Measurements from ENCODE around the gene CNN2. TPM values are rescaled to one million over a fixed set of nuclear protein-coding genes. Genes with fewer than 3 reads are reported as not detected.
A peak's percentile ranks its signal among the peaks of the same experiment; 100 is the strongest.

Gene CNN2
- total and polyA plus RNA-seq, 2 donors from 2014 or later, result 64.1 to 131 TPM

DNA sequence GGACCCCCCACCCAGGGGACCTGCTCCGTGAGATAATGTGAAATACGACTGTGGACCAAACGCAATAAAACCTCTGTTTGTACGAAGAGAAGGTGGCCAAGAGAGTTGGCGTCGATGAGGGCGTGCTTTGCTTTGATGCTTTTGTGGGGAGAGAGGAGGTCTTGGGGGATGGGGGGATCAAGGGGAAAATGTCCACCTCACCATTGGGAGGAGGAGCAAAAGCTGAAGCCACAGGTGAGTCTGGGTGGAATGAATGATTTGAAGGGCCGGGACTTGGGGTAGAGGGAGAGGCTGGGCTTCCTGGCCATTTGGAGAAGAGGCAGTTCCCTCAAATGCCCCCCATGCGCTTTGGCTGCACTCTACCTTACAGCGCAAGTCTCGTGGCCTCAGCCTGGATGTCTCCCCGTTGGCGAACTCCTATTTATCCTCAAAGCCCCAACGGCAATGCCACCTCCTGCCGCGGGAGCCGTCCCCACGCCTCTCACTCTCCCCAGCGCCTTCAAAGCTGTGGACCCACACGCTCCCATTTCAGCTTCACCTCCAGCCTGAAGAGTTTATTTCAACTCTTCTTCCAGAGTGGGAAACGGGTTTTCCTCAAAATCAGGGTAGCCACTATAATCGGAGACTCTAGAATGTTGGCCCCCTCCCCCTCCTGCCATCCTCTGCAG lies 12.7 kb downstream of the CNN2 start:
- H3K9ac ChIP-seq (ENCODE audit: low read length in 3 of 3), result no peak overlapping the region
- peak overlapping the region in 1 of 3 donors; percentile 74 for H3K4me3 ChIP-seq (ENCODE audit: low read length in 3 of 3)

DNA sequence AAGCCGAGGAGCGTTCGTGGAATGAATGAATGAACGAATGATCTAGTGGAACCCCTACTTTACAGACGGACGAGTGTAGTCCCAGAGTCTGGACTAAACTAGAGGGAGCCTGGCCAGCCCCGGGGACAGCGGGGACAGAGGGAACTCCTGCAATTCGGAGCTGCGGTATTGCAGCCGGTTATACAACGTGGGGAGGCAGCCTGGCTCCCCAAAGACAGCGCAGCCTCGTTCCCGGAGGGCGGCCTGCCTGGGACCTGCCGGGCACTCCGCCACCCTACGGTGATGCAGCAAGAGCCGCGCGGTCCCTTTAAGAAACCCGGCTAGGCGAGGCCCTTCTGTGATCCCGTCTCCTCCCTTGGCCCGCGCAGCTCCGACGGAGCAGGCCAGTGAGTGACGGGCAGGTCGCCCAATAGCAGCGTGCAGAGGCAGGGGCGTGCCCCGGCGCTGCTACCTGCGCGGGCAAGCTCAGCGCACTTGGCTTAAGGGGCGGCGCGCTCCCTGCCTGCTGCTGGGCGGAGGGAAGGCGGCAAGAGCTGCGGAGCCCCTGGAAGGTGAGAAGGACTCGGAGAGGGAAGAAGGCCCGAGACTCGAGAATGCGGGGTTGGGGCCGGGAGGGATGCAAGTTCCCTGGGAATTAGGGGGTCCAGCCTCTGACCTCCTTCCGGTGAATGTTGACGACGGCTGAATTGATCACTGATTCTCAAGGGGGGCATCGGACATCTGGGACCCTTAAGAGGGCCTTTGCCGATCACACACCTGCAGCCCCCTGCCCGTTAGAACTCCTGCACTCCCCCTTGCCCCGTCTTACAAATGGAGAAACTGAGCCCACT lies 13.5 kb downstream of the CNN2 start, which contains the start of gene ABCA7:
Gene ABCA7 (plus strand): TSS at position 462 of the 830 bp plus-strand sequence. CDS start 1,255 bp downstream, outside the sequence.
- no peaks in the 10 kb centered on the region for H3K36me3 ChIP-seq (ENCODE audit: control insufficient read depth in 2 of 3, insufficient read depth in 3 of 3, low read length in 3 of 3)
- H3K27me3 ChIP-seq (ENCODE audit: control insufficient read depth, insufficient read depth, low read length), result no peaks in the 10 kb centered on the region
- peak within 1 kb of the TSS; percentile 46 to 74 (median 51) for H3K4me3 ChIP-seq (ENCODE audit: low read length in 3 of 3)
- intact Hi-C loops (cut with DNase I), result no loop called here
- H3K9me3 ChIP-seq (ENCODE audit: control insufficient read depth in 2 of 3, insufficient read depth in 1 of 3, low read length in 3 of 3), result no peaks in the 10 kb centered on the region
- DNase-seq (peak; percentile 98 to 99 (median 99)), FAIRE-seq (no peak)
- H3K27ac ChIP-seq (ENCODE audit: low read depth in 2 of 2, low read length in 2 of 2), result peak within 1 kb of the TSS in 1 of 2 donors; percentile 43
- peaks cover 0 to 19% (median 9%) of the 10 kb centered on the region in 3 donors for H3K4me1 ChIP-seq (ENCODE audit: control insufficient read depth in 2 of 3, insufficient read depth in 2 of 3, low read depth in 1 of 3, low read length in 3 of 3)
- TF ChIP-seq, protein P1, sequence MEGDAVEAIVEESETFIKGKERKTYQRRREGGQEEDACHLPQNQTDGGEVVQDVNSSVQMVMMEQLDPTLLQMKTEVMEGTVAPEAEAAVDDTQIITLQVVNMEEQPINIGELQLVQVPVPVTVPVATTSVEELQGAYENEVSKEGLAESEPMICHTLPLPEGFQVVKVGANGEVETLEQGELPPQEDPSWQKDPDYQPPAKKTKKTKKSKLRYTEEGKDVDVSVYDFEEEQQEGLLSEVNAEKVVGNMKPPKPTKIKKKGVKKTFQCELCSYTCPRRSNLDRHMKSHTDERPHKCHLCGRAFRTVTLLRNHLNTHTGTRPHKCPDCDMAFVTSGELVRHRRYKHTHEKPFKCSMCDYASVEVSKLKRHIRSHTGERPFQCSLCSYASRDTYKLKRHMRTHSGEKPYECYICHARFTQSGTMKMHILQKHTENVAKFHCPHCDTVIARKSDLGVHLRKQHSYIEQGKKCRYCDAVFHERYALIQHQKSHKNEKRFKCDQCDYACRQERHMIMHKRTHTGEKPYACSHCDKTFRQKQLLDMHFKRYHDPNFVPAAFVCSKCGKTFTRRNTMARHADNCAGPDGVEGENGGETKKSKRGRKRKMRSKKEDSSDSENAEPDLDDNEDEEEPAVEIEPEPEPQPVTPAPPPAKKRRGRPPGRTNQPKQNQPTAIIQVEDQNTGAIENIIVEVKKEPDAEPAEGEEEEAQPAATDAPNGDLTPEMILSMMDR (IDR thresholded peaks at IDR 0.05; ENCODE audit: borderline replicate concordance, extremely low read depth, insufficient read depth), result peak; percentile 17
- H3K9ac ChIP-seq (ENCODE audit: low read length in 3 of 3), result peak within 1 kb of the TSS; percentile 26 to 71 (median 27)

More for the DNA sequence above, 12.7 kb downstream of the CNN2 start:
- FAIRE-seq (no peak), DNase-seq (no peak)
- no peak overlapping the region for H3K27ac ChIP-seq (ENCODE audit: low read depth in 2 of 2, low read length in 2 of 2)
- H3K9me3 ChIP-seq (ENCODE audit: control insufficient read depth in 2 of 3, insufficient read depth in 1 of 3, low read length in 3 of 3), result no peaks in the 10 kb centered on the region
- intact Hi-C loops (cut with DNase I), result no loop called here
- no peaks in the 10 kb centered on the region for H3K36me3 ChIP-seq (ENCODE audit: control insufficient read depth in 2 of 3, insufficient read depth in 3 of 3, low read length in 3 of 3)
- H3K4me1 ChIP-seq (ENCODE audit: control insufficient read depth in 2 of 3, insufficient read depth in 2 of 3, low read depth in 1 of 3, low read length in 3 of 3), result peaks cover 0 to 19% (median 9%) of the 10 kb centered on the region in 3 donors
- TF ChIP-seq, protein P1 (IDR thresholded peaks at IDR 0.05; ENCODE audit: borderline replicate concordance, extremely low read depth, insufficient read depth), result no peak
- no peaks in the 10 kb centered on the region for H3K27me3 ChIP-seq (ENCODE audit: control insufficient read depth, insufficient read depth, low read length)

DNA sequence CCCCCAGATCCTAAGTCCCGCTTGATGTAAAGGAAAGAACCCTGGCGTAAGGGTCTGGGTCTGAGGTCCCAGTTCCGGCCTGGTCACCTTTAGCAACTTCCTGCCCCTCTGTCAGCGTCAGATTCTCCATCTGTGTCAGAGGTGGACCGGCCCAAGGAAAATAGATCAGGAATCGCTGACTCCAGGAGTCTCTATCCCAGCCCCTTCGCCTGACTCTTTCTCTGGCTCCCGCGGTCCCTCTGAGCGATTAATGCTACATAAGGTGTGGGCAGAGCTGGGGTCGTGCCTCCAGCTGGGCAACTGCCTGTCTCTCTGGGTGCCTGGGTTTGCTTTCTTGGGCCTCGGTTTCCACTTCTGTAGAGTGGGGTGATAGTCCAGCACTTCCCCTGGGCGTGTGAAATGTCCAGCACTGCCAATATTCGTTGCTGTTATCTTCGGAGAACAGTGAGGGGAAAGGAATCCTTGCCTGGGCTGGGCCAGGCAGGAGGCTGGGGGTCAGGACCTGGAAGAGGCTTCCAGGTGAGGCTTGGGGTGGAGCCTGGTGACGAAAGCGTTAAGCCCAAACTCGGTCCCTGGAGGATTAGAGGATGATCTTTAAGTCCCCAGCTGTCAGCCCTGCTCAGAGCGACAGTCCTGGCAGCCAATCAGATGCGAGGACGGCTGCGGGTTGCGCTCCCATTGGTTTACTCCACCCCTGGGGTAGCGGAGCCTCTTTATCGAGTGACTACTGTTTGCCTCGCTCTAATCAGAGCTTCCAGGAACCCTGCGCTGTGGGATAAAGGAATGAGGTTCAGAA lies 14.3 kb downstream of the CNN2 start:
- peak; percentile 88 to 95 (median 91) for DNase-seq
- TF ChIP-seq, protein P1 (IDR thresholded peaks at IDR 0.05; ENCODE audit: borderline replicate concordance, extremely low read depth, insufficient read depth), result no peak
- peak overlapping the region; percentile 46 to 74 (median 51) for H3K4me3 ChIP-seq (ENCODE audit: low read length in 3 of 3)
- no peaks in the 10 kb centered on the region for H3K27me3 ChIP-seq (ENCODE audit: control insufficient read depth, insufficient read depth, low read length)
- intact Hi-C loops (cut with DNase I), result no loop called here
- FAIRE-seq, result no peak
- no peaks in the 10 kb centered on the region for H3K36me3 ChIP-seq (ENCODE audit: control insufficient read depth in 2 of 3, insufficient read depth in 3 of 3, low read length in 3 of 3)
- H3K27ac ChIP-seq (ENCODE audit: low read depth in 2 of 2, low read length in 2 of 2), result peak overlapping the region in 1 of 2 donors; percentile 43
- peaks cover 0 to 19% (median 9%) of the 10 kb centered on the region in 3 donors for H3K4me1 ChIP-seq (ENCODE audit: control insufficient read depth in 2 of 3, insufficient read depth in 2 of 3, low read depth in 1 of 3, low read length in 3 of 3)
- no peaks in the 10 kb centered on the region for H3K9me3 ChIP-seq (ENCODE audit: control insufficient read depth in 2 of 3, insufficient read depth in 1 of 3, low read length in 3 of 3)
- H3K9ac ChIP-seq (ENCODE audit: low read length in 3 of 3), result peak overlapping the region in 2 of 3 donors; percentile 27 to 71

Data from kidney (tissue), 14 donors.